GM23338 (cell line): ENCODE measurements around the gene PRR13. TPM values are rescaled to one million over a fixed set of nuclear protein-coding genes. Genes with fewer than 3 reads are reported as not detected.
"Not testable (repeated sequence)": the region's sequence is repeated elsewhere in the genome, so short reads cannot be mapped to it uniquely, and the experiment has no call there.

ENCODE experiments used
- ATAC-seq: fragments of 200-7000 bp; cut with Tn5 transposase; 3 replicates; pipeline ENCODE4 v1.9.1; 2020
- DNase-seq: peaks from one replicate; pipeline ENCODE4 v3.0.0-alpha.2; 2015; ENCODE audit warnings: low spot score
- H2AFZ ChIP-seq: fragments of 200-600 bp; sonication (generic); 2 replicates; pipeline ENCODE4 v1.8.0; 2016; ENCODE audit warnings: antibody characterized with exemption, mild to moderate bottlenecking, moderate library complexity
- H3F3A ChIP-seq: fragments of 200-600 bp; sonication (generic); replicated peaks from 2 replicates; pipeline ENCODE4 v1.8.0; 2017; ENCODE audit warnings: antibody characterized with exemption, mixed run types, low read depth
- H3K27ac ChIP-seq: fragments of 200-600 bp; sonication (generic); 2 replicates; pipeline ENCODE4 v1.6.1; 2016; ENCODE audit warnings: low read depth
- H3K27me3 ChIP-seq: fragments of 200-600 bp; sonication (generic); 2 replicates; pipeline ENCODE4 v1.8.0; 2016; ENCODE audit warnings: mild to moderate bottlenecking, mixed run types, moderate library complexity; ENCODE audit not compliant: insufficient read depth
- H3K36me3 ChIP-seq: fragments of 200-600 bp; sonication (generic); 2 replicates; pipeline ENCODE4 v1.8.0; 2016; ENCODE audit warnings: mild to moderate bottlenecking; ENCODE audit not compliant: insufficient read depth
- H3K4me1 ChIP-seq: fragments of 200-600 bp; sonication (generic); 2 replicates; pipeline ENCODE4 v1.8.0; 2016; ENCODE audit warnings: mild to moderate bottlenecking, moderate library complexity; ENCODE audit not compliant: insufficient read depth
- H3K4me2 ChIP-seq: fragments of 200-600 bp; sonication (generic); 2 replicates; pipeline ENCODE4 v1.7.1; 2017; ENCODE audit warnings: mixed run types
- H3K4me3 ChIP-seq: fragments of 200-600 bp; sonication (generic); 2 replicates; pipeline ENCODE4 v1.6.1; 2016; ENCODE audit warnings: mixed run types
- H3K79me2 ChIP-seq: fragments of 200-600 bp; sonication (generic); replicated peaks from 2 replicates; pipeline ENCODE4 v1.8.0; 2017; ENCODE audit warnings: mild to moderate bottlenecking; ENCODE audit not compliant: insufficient read depth
- H3K9me2 ChIP-seq: fragments of 200-600 bp; sonication (generic); 2 replicates; pipeline ENCODE4 v1.8.0; 2017; ENCODE audit not compliant: insufficient read depth
- H4K20me1 ChIP-seq: fragments of 200-600 bp; sonication (generic); replicated peaks from 2 replicates; pipeline ENCODE4 v1.8.0; 2017; ENCODE audit warnings: mild to moderate bottlenecking; ENCODE audit not compliant: insufficient read depth
- H3K27ac Mint-ChIP-seq: 2 replicates; pipeline ENCODE4 v1.8.0; 2020; ENCODE audit warnings: inconsistent platforms, mild to moderate bottlenecking, moderate library complexity, mixed read lengths
- H3K27me3 Mint-ChIP-seq: 3 replicates; pipeline ENCODE4 v1.8.0; 2022; ENCODE audit warnings: low read depth, mild to moderate bottlenecking, moderate library complexity, mixed read lengths, inconsistent platforms; ENCODE audit not compliant: insufficient read depth, poor library complexity
- H3K36me3 Mint-ChIP-seq: 3 replicates; pipeline ENCODE4 v1.8.0; 2021; ENCODE audit warnings: low read depth, mild to moderate bottlenecking, inconsistent platforms, moderate library complexity, mixed read lengths
- H3K4me1 Mint-ChIP-seq: 3 replicates; pipeline ENCODE4 v1.8.0; 2020; ENCODE audit warnings: mild to moderate bottlenecking, inconsistent platforms, mixed read lengths
- H3K4me3 Mint-ChIP-seq: 3 replicates; pipeline ENCODE4 v1.8.0; 2021; ENCODE audit warnings: moderate library complexity, mild to moderate bottlenecking, inconsistent platforms, mixed read lengths
- H3K9me3 Mint-ChIP-seq: 3 replicates; pipeline ENCODE4 v1.8.0; 2020; ENCODE audit warnings: moderate library complexity, mild to moderate bottlenecking, inconsistent platforms, mixed read lengths
- CREB1 ChIP-seq: fragments of 250-450 bp; sonication (Bioruptor Pico); IDR thresholded peaks from 2 replicates; pipeline ENCODE4 v1.5.0; 2020; ENCODE audit warnings: low read depth, mild to moderate bottlenecking, moderate library complexity
- ETS1 ChIP-seq: IDR thresholded peaks from 2 replicates; pipeline ENCODE4 v1.6.1; 2016; ENCODE audit warnings: antibody characterized with exemption
- EZH2 ChIP-seq: fragments of 200-600 bp; sonication (generic); IDR thresholded peaks from one replicate; pipeline ENCODE4 v1.8.0; 2017; ENCODE audit warnings: antibody characterized with exemption, mild to moderate bottlenecking, low read depth; ENCODE audit not compliant: unreplicated experiment
- JUNB ChIP-seq: IDR thresholded peaks from one replicate; pipeline ENCODE4 v1.6.1; 2016; ENCODE audit warnings: antibody characterized with exemption; ENCODE audit not compliant: unreplicated experiment
- NANOG ChIP-seq: IDR thresholded peaks from 2 replicates; pipeline ENCODE4 v1.6.1; 2016; ENCODE audit warnings: antibody characterized with exemption, borderline replicate concordance
- POLR2AphosphoS5 ChIP-seq: IDR thresholded peaks from 2 replicates; pipeline ENCODE4 v1.6.1; 2016; ENCODE audit warnings: antibody characterized with exemption, low read depth
- REST ChIP-seq: IDR thresholded peaks from one replicate; pipeline ENCODE4 v1.6.1; 2018; ENCODE audit warnings: antibody characterized with exemption; ENCODE audit not compliant: unreplicated experiment
- STAT1 ChIP-seq: IDR thresholded peaks from one replicate; pipeline ENCODE4 v1.6.1; 2016; ENCODE audit warnings: antibody characterized with exemption; ENCODE audit not compliant: unreplicated experiment
- ZNF114 ChIP-seq: fragments of 250-450 bp; sonication (Bioruptor Pico); IDR thresholded peaks from 2 replicates; pipeline ENCODE4 v1.5.0; 2020; ENCODE audit warnings: mild to moderate bottlenecking, moderate library complexity
- ZNF331 ChIP-seq: fragments of 250-450 bp; sonication (Bioruptor Pico); IDR thresholded peaks from 2 replicates; pipeline ENCODE4 v1.5.0; 2020; ENCODE audit warnings: low read depth, mild to moderate bottlenecking, moderate library complexity
- polyA plus RNA-seq: library from polyadenylated mRNA; unstranded; fragments of >200 nt; fragmentation: Nextera tagmentation; extraction: Ambion mirVana; gene quantifications from 2 replicates; pipeline ENCODE4 v1.2.1, GENCODE V29; 2016
- total RNA-seq: library from RNA; depleted of rRNA; stranded (reverse); fragments of >200 nt; shearing (Covaris generic); gene quantifications from 2 replicates; pipeline ENCODE4 v1.2.3, GENCODE V29; 2014

The PRR13 gene
- total and polyA plus RNA-seq, 2 experiments from 2014 or later = 70.5 to 303 TPM

GRCh38 chr12:53422247-53422646 is 19.3 kb upstream of the PRR13 start:
- not testable (repeated sequence) for H3K36me3 Mint-ChIP-seq, H3K27ac ChIP-seq, ATAC-seq, H3K9me2 ChIP-seq, H3K9me3 Mint-ChIP-seq, H3K36me3 ChIP-seq, H3K27ac Mint-ChIP-seq, H3K4me3 ChIP-seq, DNase-seq, H3K4me3 Mint-ChIP-seq, H3K4me2 ChIP-seq, H4K20me1 ChIP-seq, H2AFZ ChIP-seq, H3K4me1 ChIP-seq, H3K79me2 ChIP-seq, H3K27me3 ChIP-seq, H3F3A ChIP-seq
- H3K4me1 Mint-ChIP-seq = peaks cover 15% of the 10 kb centered on the region
- H3K27me3 Mint-ChIP-seq = peaks cover 17% of the 10 kb centered on the region

GRCh38 chr12:53423597-53423996 is 17.9 kb upstream of the PRR13 start, which contains the start of gene AMHR2:
TSS of gene AMHR2 (plus strand) at chr12:53423855. CDS start at chr12:53423935, 80 bp downstream.
- H3K9me2 ChIP-seq = no peaks in the 10 kb centered on the region
- H3K9me3 Mint-ChIP-seq = no peaks in the 10 kb centered on the region
- H4K20me1 ChIP-seq = no peaks in the 10 kb centered on the region
- no peak within 1 kb of the TSS for H3K27ac ChIP-seq
- ATAC-seq (no peak), DNase-seq (no peak)
- no peak for TF ChIP-seq STAT1
- no peak for TF ChIP-seq ZNF114 (CRISPR knock-in tag)
- no peak for TF ChIP-seq CREB1 (CRISPR knock-in tag)
- TF ChIP-seq POLR2AphosphoS5 = no peak
- no peaks in the 10 kb centered on the region for H3K36me3 ChIP-seq
- peaks cover 15% of the 10 kb centered on the region for H3K4me1 Mint-ChIP-seq
- 0 out of 2 replicates have a peak, but pooled peaks cover 3% of the 10 kb centered on the region for H3F3A ChIP-seq
- H3K36me3 Mint-ChIP-seq = no peaks in the 10 kb centered on the region
- no peak within 1 kb of the TSS for H3K4me2 ChIP-seq
- peaks cover 17% of the 10 kb centered on the region for H3K27me3 Mint-ChIP-seq
- 0 out of 2 replicates have a peak within 1 kb of the TSS, but pooled peaks have one; percentile 47 for H2AFZ ChIP-seq
- no peak within 1 kb of the TSS for H3K4me3 ChIP-seq
- H3K27me3 ChIP-seq = no peaks in the 10 kb centered on the region
- H3K79me2 ChIP-seq = no peaks in the 10 kb centered on the region
- no peak within 1 kb of the TSS for H3K4me3 Mint-ChIP-seq
- H3K27ac Mint-ChIP-seq = no peak within 1 kb of the TSS
- H3K4me1 ChIP-seq = no peaks in the 10 kb centered on the region; the same call in 1 of the 2 replicates

GRCh38 chr12:53424626-53425514 is 16.7 kb upstream of the PRR13 start:
- H3K36me3 ChIP-seq = no peaks in the 10 kb centered on the region
- no peak for DNase-seq
- TF ChIP-seq ZNF331 (CRISPR knock-in tag) (no peak), EZH2 (no peak), NANOG (no peak), ZNF114 (CRISPR knock-in tag) (no peak), REST (no peak), ETS1 (no peak), CREB1 (CRISPR knock-in tag) (no peak), JUNB (no peak), STAT1 (no peak)

More at GRCh38 chr12:53424626-53425514, 16.7 kb upstream of the PRR13 start:
- Histone ChIP-seq H3K27ac (no peak overlapping the region), H3K79me2 (no peaks in the 10 kb centered on the region), H3K27me3 (no peaks in the 10 kb centered on the region), H3K9me2 (no peaks in the 10 kb centered on the region), H2AFZ (no peak overlapping the region), H3K4me1 (no peaks in the 10 kb centered on the region; the same call in 1 of the 2 replicates), H3K4me2 (no peak overlapping the region), H4K20me1 (no peaks in the 10 kb centered on the region), H3F3A (0 out of 2 replicates have a peak, but pooled peaks cover 3% of the 10 kb centered on the region), H3K4me3 (no peak overlapping the region)
- H3K36me3 Mint-ChIP-seq = no peaks in the 10 kb centered on the region
- H3K27ac Mint-ChIP-seq = no peak overlapping the region
- no peak overlapping the region for H3K4me3 Mint-ChIP-seq
- H3K27me3 Mint-ChIP-seq = peaks cover 17% of the 10 kb centered on the region
- H3K4me1 Mint-ChIP-seq = peaks cover 15% of the 10 kb centered on the region
- H3K9me3 Mint-ChIP-seq = no peaks in the 10 kb centered on the region
- ATAC-seq = no peak
